Keratinocyte (primary cell): ENCODE measurements around the gene MED27.

ENCODE experiments used
- CTCF ChIP-seq, 3 experiments: IDR thresholded peaks in 1 of 3; conservative IDR thresholded peaks in 1 of 3; optimal IDR thresholded peaks in 1 of 3; 2 replicates in 2 of 3; 3 replicates in 1 of 3; pipeline versions ENCODE3 to v1.5.1; 2011; ENCODE audit warnings: low read length in 3 of 3, mild to moderate bottlenecking in 3 of 3, moderate library complexity in 2 of 3, control low read depth in 1 of 3, inconsistent platforms in 1 of 3; ENCODE audit not compliant: insufficient read depth in 2 of 3; ENCODE audit errors: extremely low read depth in 1 of 3
- EZH2 ChIP-seq: IDR thresholded peaks from one replicate; pipeline ENCODE4 v1.6.1; 2012; ENCODE audit warnings: inconsistent platforms, mild to moderate bottlenecking, low read length, moderate library complexity

- TF ChIP-seq CTCF (optimal IDR thresholded peaks at IDR 0.05 in 1 of 3, IDR thresholded peaks at IDR 0.05 in 1 of 3, conservative IDR thresholded peaks at IDR 0.05 in 1 of 3; ENCODE audit: extremely low read depth in 1 of 3, insufficient read depth in 2 of 3, low read length in 3 of 3), result no peak
- TF ChIP-seq EZH2, result no peak
Measured at GRCh38 chr9:132035679-132036078, 44.0 kb downstream of the MED27 start.
